IPS-18a (cell line): ENCODE data around the gene SLC8A1.

Experiments used
- H3K27ac ChIP-seq: one replicate; pipeline ENCODE4 v1.5.1; 2013; ENCODE audit warnings: low read length
- H3K27me3 ChIP-seq: one replicate; pipeline ENCODE4 v1.6.1; 2013; ENCODE audit warnings: mild to moderate bottlenecking, low read length; ENCODE audit not compliant: control insufficient read depth, insufficient read depth
- H3K36me3 ChIP-seq: one replicate; pipeline ENCODE4 v1.6.1; 2013; ENCODE audit warnings: low read depth, low read length; ENCODE audit not compliant: control insufficient read depth
- H3K4me1 ChIP-seq: one replicate; pipeline ENCODE4 v1.6.1; 2013; ENCODE audit warnings: low read depth, low read length; ENCODE audit not compliant: control insufficient read depth
- H3K4me3 ChIP-seq: one replicate; pipeline ENCODE4 v1.5.1; 2013; ENCODE audit warnings: low read length
- H3K9ac ChIP-seq: one replicate; pipeline ENCODE4 v1.6.1; 2013; ENCODE audit warnings: mild to moderate bottlenecking, low read length, moderate library complexity
- H3K9me3 ChIP-seq: one replicate; pipeline ENCODE4 v1.6.1; 2013; ENCODE audit warnings: low read depth, low read length; ENCODE audit not compliant: control insufficient read depth

Gene SLC8A1

GRCh38 chr2:40177366-40177765 is 274.5 kb downstream of the SLC8A1 start:
- Histone ChIP-seq H3K27me3 (no peaks in the 10 kb centered on the region), H3K4me1 (no peaks in the 10 kb centered on the region), H3K27ac (no peak overlapping the region), H3K36me3 (no peaks in the 10 kb centered on the region), H3K9me3 (no peaks in the 10 kb centered on the region), H3K9ac (no peak overlapping the region), H3K4me3 (no peak overlapping the region)

- Histone ChIP-seq H3K9ac (no peak overlapping the region), H3K27ac (no peak overlapping the region), H3K9me3 (no peaks in the 10 kb centered on the region), H3K4me3 (no peak overlapping the region), H3K27me3 (no peaks in the 10 kb centered on the region), H3K4me1 (no peaks in the 10 kb centered on the region), H3K36me3 (no peaks in the 10 kb centered on the region)
Measured at GRCh38 chr2:40173276-40173675, 278.6 kb downstream of the SLC8A1 start.

- Histone ChIP-seq H3K27ac (no peak overlapping the region), H3K9me3 (no peaks in the 10 kb centered on the region), H3K9ac (no peak overlapping the region), H3K36me3 (no peaks in the 10 kb centered on the region), H3K4me1 (no peaks in the 10 kb centered on the region), H3K27me3 (no peaks in the 10 kb centered on the region), H3K4me3 (no peak overlapping the region)
Measured at GRCh38 chr2:40169856-40170255, 282.0 kb downstream of the SLC8A1 start.

- Histone ChIP-seq H3K4me1 (no peaks in the 10 kb centered on the region), H3K27me3 (no peaks in the 10 kb centered on the region), H3K9me3 (no peaks in the 10 kb centered on the region), H3K9ac (no peak overlapping the region), H3K27ac (no peak overlapping the region), H3K36me3 (no peaks in the 10 kb centered on the region), H3K4me3 (no peak overlapping the region)
Measured at GRCh38 chr2:40169430-40169829, 282.5 kb downstream of the SLC8A1 start.

GRCh38 chr2:40168546-40168945 is 283.3 kb downstream of the SLC8A1 start:
- Histone ChIP-seq H3K4me1 (no peaks in the 10 kb centered on the region), H3K27ac (no peak overlapping the region), H3K36me3 (no peaks in the 10 kb centered on the region), H3K4me3 (no peak overlapping the region), H3K9me3 (no peaks in the 10 kb centered on the region), H3K9ac (no peak overlapping the region), H3K27me3 (no peaks in the 10 kb centered on the region)

GRCh38 chr2:40168032-40168431 is 283.9 kb downstream of the SLC8A1 start:
- Histone ChIP-seq H3K27ac (no peak overlapping the region), H3K27me3 (no peaks in the 10 kb centered on the region), H3K36me3 (no peaks in the 10 kb centered on the region), H3K4me3 (no peak overlapping the region), H3K9me3 (no peaks in the 10 kb centered on the region), H3K9ac (no peak overlapping the region), H3K4me1 (no peaks in the 10 kb centered on the region)

- H3K36me3 ChIP-seq = no peaks in the 10 kb centered on the region
- no peaks in the 10 kb centered on the region for H3K9me3 ChIP-seq
- no peak overlapping the region for H3K27ac ChIP-seq
- H3K4me1 ChIP-seq = no peaks in the 10 kb centered on the region
- H3K9ac ChIP-seq = no peak overlapping the region
- no peaks in the 10 kb centered on the region for H3K27me3 ChIP-seq
- no peak overlapping the region for H3K4me3 ChIP-seq
Measured at GRCh38 chr2:40166006-40166405, 285.9 kb downstream of the SLC8A1 start.

GRCh38 chr2:40165509-40165844 is 286.4 kb downstream of the SLC8A1 start:
- Histone ChIP-seq H3K27me3 (no peaks in the 10 kb centered on the region), H3K9ac (no peak overlapping the region), H3K9me3 (no peaks in the 10 kb centered on the region), H3K36me3 (no peaks in the 10 kb centered on the region), H3K4me3 (no peak overlapping the region), H3K4me1 (no peaks in the 10 kb centered on the region), H3K27ac (no peak overlapping the region)

- Histone ChIP-seq H3K4me3 (no peak overlapping the region), H3K27me3 (no peaks in the 10 kb centered on the region), H3K27ac (no peak overlapping the region), H3K4me1 (no peaks in the 10 kb centered on the region), H3K9me3 (no peaks in the 10 kb centered on the region), H3K9ac (no peak overlapping the region), H3K36me3 (no peaks in the 10 kb centered on the region)
Measured at GRCh38 chr2:40164736-40165508, 287.0 kb downstream of the SLC8A1 start.

GRCh38 chr2:40161986-40162385 is 289.9 kb downstream of the SLC8A1 start:
- Histone ChIP-seq H3K4me3 (no peak overlapping the region), H3K27ac (no peak overlapping the region), H3K9me3 (no peaks in the 10 kb centered on the region), H3K9ac (no peak overlapping the region), H3K4me1 (no peaks in the 10 kb centered on the region), H3K27me3 (no peaks in the 10 kb centered on the region), H3K36me3 (no peaks in the 10 kb centered on the region)

GRCh38 chr2:40160751-40161218 is 291.1 kb downstream of the SLC8A1 start:
- Histone ChIP-seq H3K27me3 (no peaks in the 10 kb centered on the region), H3K4me3 (no peak overlapping the region), H3K36me3 (no peaks in the 10 kb centered on the region), H3K9ac (no peak overlapping the region), H3K9me3 (no peaks in the 10 kb centered on the region), H3K4me1 (no peaks in the 10 kb centered on the region), H3K27ac (no peak overlapping the region)

GRCh38 chr2:40159333-40159732 is 292.6 kb downstream of the SLC8A1 start:
- Histone ChIP-seq H3K4me3 (no peak overlapping the region), H3K36me3 (no peaks in the 10 kb centered on the region), H3K9me3 (no peaks in the 10 kb centered on the region), H3K27ac (no peak overlapping the region), H3K27me3 (no peaks in the 10 kb centered on the region), H3K9ac (no peak overlapping the region), H3K4me1 (no peaks in the 10 kb centered on the region)
